Calu3 (cell line): ENCODE measurements around the gene SMPD3. TPM values are rescaled to one million over a fixed set of nuclear protein-coding genes. Genes with fewer than 3 reads are reported as not detected.

Experiments
- BruUV-seq: library from RNA; stranded (reverse); fragments of 400-500 nt; replicated peaks from 2 replicates; lab custom pipeline; 2021; lab: Mats Ljungman, UMichigan
- CTCF ChIA-PET: fragments of 300-600 bp; sonication (Branson Sonifier 250); formaldehyde crosslinking; loops from one replicate; lab custom pipeline; 2022; ENCODE audit warnings: antibody characterized with exemption; lab: Charles Lee
- DNase-seq: peaks from one replicate; pipeline ENCODE4 v3.0.0; 2022
- H3K27ac Mint-ChIP-seq: one replicate; pipeline ENCODE4 v1.8.0; 2022; ENCODE audit warnings: mixed read lengths; ENCODE audit not compliant: unreplicated experiment
- H3K27me3 Mint-ChIP-seq: one replicate; pipeline ENCODE4 v1.8.0; 2022; ENCODE audit warnings: mixed read lengths; ENCODE audit not compliant: unreplicated experiment
- H3K36me3 Mint-ChIP-seq: one replicate; pipeline ENCODE4 v1.8.0; 2022; ENCODE audit warnings: mild to moderate bottlenecking, moderate library complexity, mixed read lengths; ENCODE audit not compliant: insufficient read depth, unreplicated experiment
- H3K4me1 Mint-ChIP-seq: one replicate; pipeline ENCODE4 v1.8.0; 2022; ENCODE audit warnings: mild to moderate bottlenecking, low read depth, mixed read lengths; ENCODE audit not compliant: unreplicated experiment
- H3K4me3 Mint-ChIP-seq: one replicate; pipeline ENCODE4 v1.8.0; 2022; ENCODE audit warnings: mild to moderate bottlenecking, low read depth, moderate library complexity, mixed read lengths; ENCODE audit not compliant: unreplicated experiment
- H3K9me3 Mint-ChIP-seq: one replicate; pipeline ENCODE4 v1.8.0; 2022; ENCODE audit warnings: low read depth, mixed read lengths; ENCODE audit not compliant: unreplicated experiment
- CTCF ChIP-seq: fragments of 200-600 bp; IDR thresholded peaks from one replicate; pipeline ENCODE4 v1.8.0; 2022; ENCODE audit warnings: antibody characterized with exemption; ENCODE audit not compliant: unreplicated experiment
- intact Hi-C: fragments of 100-400 bp; cut with micrococcal nuclease; formaldehyde crosslinking; loops from one replicate; pipeline ENCODE4 v1.10.0; 2022; ENCODE audit not compliant: unreplicated experiment
- total RNA-seq: library from RNA; stranded (reverse); gene quantifications from 2 replicates; pipeline ENCODE4 v1.2.3, GENCODE V29; 2022

The SMPD3 gene
- total RNA-seq, 1 experiment from 2014 or later = 0.42 TPM

- intact Hi-C loops = no loop called here
- H3K27me3 Mint-ChIP-seq = peaks cover 31% of the 10 kb centered on the region
- no peak overlapping the region for H3K27ac Mint-ChIP-seq
- peaks cover 4% of the 10 kb centered on the region for H3K36me3 Mint-ChIP-seq
- peaks cover 14% of the 10 kb centered on the region for H3K4me1 Mint-ChIP-seq
- BruUV-seq = no TSS peak
- TF ChIP-seq CTCF = no peak
- H3K4me3 Mint-ChIP-seq = no peak overlapping the region
- DNase-seq = no peak
- CTCF ChIA-PET = interaction anchor here (1.0 kb wide), 1 partner anchor 16 kb away, joined by 3 read pairs; no protein-coding TSS in a partner anchor
- no peaks in the 10 kb centered on the region for H3K9me3 Mint-ChIP-seq
These were observed 47.3 kb downstream of the SMPD3 start for GRCh38 chr16:68400924-68401460.

- Mint-ChIP-seq H3K4me1 (peaks cover 14% of the 10 kb centered on the region), H3K4me3 (no peak overlapping the region), H3K9me3 (no peaks in the 10 kb centered on the region), H3K27me3 (peaks cover 31% of the 10 kb centered on the region), H3K27ac (no peak overlapping the region), H3K36me3 (peaks cover 4% of the 10 kb centered on the region)
- intact Hi-C loops = no loop called here
- no peak for TF ChIP-seq CTCF
- no peak for DNase-seq
- no TSS peak for BruUV-seq
- CTCF ChIA-PET = interaction anchor here (1.0 to 1.2 kb wide), 2 partner anchors 17 to 111 kb away, joined by 3 read pairs; no protein-coding TSS in a partner anchor
These were observed 48.0 kb downstream of the SMPD3 start for GRCh38 chr16:68400083-68400923.

DNA sequence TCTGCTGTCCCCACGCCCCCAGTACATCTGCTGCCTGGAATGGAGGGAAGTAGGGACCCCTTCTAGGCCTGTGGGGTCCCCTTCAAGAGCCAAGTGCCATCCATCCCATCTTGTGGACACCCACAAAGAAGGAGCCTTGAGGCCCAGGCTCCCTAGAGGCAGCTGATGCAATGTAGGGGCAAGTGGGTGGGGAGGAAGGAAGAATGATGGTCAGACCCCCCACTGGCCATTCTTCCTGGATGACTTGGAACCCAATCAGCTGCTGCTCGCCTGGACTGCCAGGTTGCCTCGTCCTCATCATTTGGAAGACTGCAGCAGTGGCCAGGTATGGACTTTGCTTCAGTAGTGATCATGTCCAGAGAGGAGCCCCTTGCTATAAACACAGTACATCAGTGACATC lies 48.9 kb downstream of the SMPD3 start:
- Mint-ChIP-seq H3K27ac (no peak overlapping the region), H3K36me3 (peaks cover 4% of the 10 kb centered on the region), H3K9me3 (no peaks in the 10 kb centered on the region), H3K4me1 (peaks cover 14% of the 10 kb centered on the region), H3K4me3 (no peak overlapping the region), H3K27me3 (peaks cover 31% of the 10 kb centered on the region)
- no TSS peak for BruUV-seq
- CTCF ChIA-PET = interaction anchor here (0.6 to 1.2 kb wide), 2 partner anchors 111 to 355 kb away, joined by 3 read pairs; no protein-coding TSS in a partner anchor
- TF ChIP-seq CTCF = no peak
- intact Hi-C loops = loop anchor here (5.0 kb wide), 3 partner anchors 48 to 123 kb away; partner anchors contain the start of gene SMPD3
- DNase-seq = no peak

DNA sequence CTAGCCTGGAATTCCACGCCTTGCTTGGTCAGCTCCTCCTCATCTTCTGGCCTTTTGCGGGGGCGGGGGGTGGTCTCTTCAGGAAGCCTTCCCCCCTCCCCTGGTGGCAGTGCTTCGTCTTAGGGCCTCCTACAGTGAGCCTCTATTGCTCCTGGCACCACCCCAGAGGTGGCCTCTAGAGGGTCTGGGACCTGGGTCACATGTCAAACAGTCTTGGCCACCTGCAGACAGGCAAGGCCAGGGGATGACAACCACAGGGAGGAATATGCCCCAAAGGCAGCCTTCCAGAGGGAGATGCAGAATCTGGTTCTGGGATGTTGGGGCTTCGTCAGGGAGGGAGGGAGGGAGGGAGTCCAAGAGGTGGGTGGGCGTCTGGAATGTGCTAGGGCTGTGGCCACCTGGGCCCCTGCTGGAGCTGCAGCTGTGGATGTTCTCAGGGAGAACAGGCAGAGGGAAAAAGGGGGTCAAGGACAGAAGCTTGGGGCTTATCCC lies 50.6 kb downstream of the SMPD3 start:
- Mint-ChIP-seq H3K9me3 (no peaks in the 10 kb centered on the region), H3K4me3 (no peak overlapping the region), H3K36me3 (peaks cover 4% of the 10 kb centered on the region), H3K27me3 (peaks cover 31% of the 10 kb centered on the region), H3K4me1 (peaks cover 14% of the 10 kb centered on the region), H3K27ac (no peak overlapping the region)
- DNase-seq = no peak
- CTCF ChIA-PET = no interaction called here
- TF ChIP-seq CTCF = no peak
- no TSS peak for BruUV-seq
- intact Hi-C loops = loop anchor here (5.0 kb wide), 3 partner anchors 50 to 125 kb away; partner anchors contain the start of gene SMPD3
